ENCODE measurements around the gene DTNA. TPM values are rescaled to one million over a fixed set of nuclear protein-coding genes. Genes with fewer than 3 reads are reported as not detected.

The DTNA gene
- total and polyA plus RNA-seq, 2 of the 8 experiments (the other 6 are each of a cell fraction or from before 2014, with no cell fraction given): 30.2 to 32.7 TPM

- no peak overlapping the region for H2BK12ac ChIP-seq (ENCODE audit: low read depth, low read length)
- TF ChIP-seq JUN (IDR thresholded peaks at IDR 0.05; ENCODE audit: low read depth, low read length) (no peak), E2F6 (IDR thresholded peaks at IDR 0.05) (no peak), TAF7 (optimal IDR thresholded peaks at IDR 0.05; ENCODE audit: borderline replicate concordance, low read depth, low read length) (no peak), PHF8 (conservative IDR thresholded peaks at IDR 0.05; ENCODE audit: low read depth, low read length) (no peak), CEBPB (IDR thresholded peaks at IDR 0.05; ENCODE audit: low read depth, low read length) (no peak), KDM1A (IDR thresholded peaks at IDR 0.05; ENCODE audit: borderline replicate concordance, low read length) (no peak), RAD21 (IDR thresholded peaks at IDR 0.05 in 1 of 2, conservative IDR thresholded peaks at IDR 0.05 in 1 of 2; ENCODE audit: low read depth in 2 of 2, low read length in 2 of 2) (no peak), TCF12 (IDR thresholded peaks at IDR 0.05; ENCODE audit: low read depth, low read length) (no peak), SAP30 (IDR thresholded peaks at IDR 0.05; ENCODE audit: insufficient read depth, insufficient replicate concordance, low read length) (no peak), CTBP2 (IDR thresholded peaks at IDR 0.05; ENCODE audit: borderline replicate concordance, insufficient read depth, insufficient read length, low read length) (no peak), SIX5 (IDR thresholded peaks at IDR 0.05; ENCODE audit: low read depth, low read length) (no peak), FOSL1 (IDR thresholded peaks at IDR 0.05; ENCODE audit: insufficient read depth, low read depth, low read length) (no peak), SUZ12 (IDR thresholded peaks at IDR 0.05; ENCODE audit: low read length) (no peak)
These were observed 8.2 kb upstream of the DTNA start for GRCh38 chr18:34701911-34702310.

More at GRCh38 chr18:34701911-34702310, 8.2 kb upstream of the DTNA start:
- Histone ChIP-seq H4K8ac (ENCODE audit: extremely low read depth, insufficient read depth, low read length) (no peak overlapping the region), H3K23me2 (ENCODE audit: low read depth, low read length) (no peaks in the 10 kb centered on the region), H3K14ac (ENCODE audit: insufficient read length) (no peak overlapping the region), H3K79me1 (ENCODE audit: low read depth, low read length) (no peaks in the 10 kb centered on the region; the same call in 1 of the 2 replicates), H3K18ac (ENCODE audit: extremely low read depth, low read length) (no peak overlapping the region), H3K9me3 (ENCODE audit: insufficient read depth in 2 of 2, low read depth in 1 of 2, low read length in 1 of 2) (no peaks in the 10 kb centered on the region), H3K4me2 (ENCODE audit: insufficient read depth in 1 of 2, low read depth in 2 of 2, low read length in 2 of 2) (no peak overlapping the region), H4K5ac (ENCODE audit: insufficient read length, low read depth, low read length) (no peak overlapping the region), H3K4me1 (replicated peaks in 1 of 4; ENCODE audit: control insufficient read depth in 3 of 4, insufficient read depth in 4 of 4, low read length in 3 of 4) (peaks cover 0 to 6% (median 1%) of the 10 kb centered on the region in 4 experiments; a peak in 3 of 7 replicates), H3K56ac (replicated peaks; ENCODE audit: insufficient read length, low read depth, low read length) (no peak overlapping the region), H3K27ac (ENCODE audit: low read depth, low read length) (no peak overlapping the region), H4K91ac (replicated peaks; ENCODE audit: insufficient read length, low read length) (no peak overlapping the region), H4K20me1 (replicated peaks in 1 of 2; ENCODE audit: control insufficient read depth in 1 of 2, insufficient read depth in 2 of 2, low read length in 2 of 2) (no peaks in the 10 kb centered on the region), H3K23ac (ENCODE audit: insufficient read length) (no peak overlapping the region), H2BK20ac (ENCODE audit: low read length) (no peak overlapping the region), H3K36me3 (ENCODE audit: control insufficient read depth in 2 of 4, insufficient read depth in 4 of 4, low read length in 3 of 4) (no peaks in the 10 kb centered on the region), H3K79me2 (ENCODE audit: control insufficient read depth in 1 of 2, insufficient read depth in 2 of 2, low read length in 2 of 2) (no peaks in the 10 kb centered on the region), H3K27me3 (replicated peaks in 1 of 4; ENCODE audit: control insufficient read depth in 3 of 4, extremely low read depth in 1 of 4, insufficient read depth in 3 of 4, low read length in 3 of 4) (no peaks in the 10 kb centered on the region), H2BK15ac (ENCODE audit: low read length) (no peak overlapping the region), H3K4me3 (ENCODE audit: extremely low read depth in 1 of 4, insufficient read depth in 2 of 4, low read depth in 3 of 4, low read length in 4 of 4) (no peak overlapping the region), H3K4ac (replicated peaks; ENCODE audit: insufficient read length, low read depth, low read length) (no peak overlapping the region), H2BK120ac (replicated peaks; ENCODE audit: low read depth, low read length) (no peak overlapping the region), H2AFZ (ENCODE audit: low read length) (no peak overlapping the region), H3K9ac (replicated peaks in 1 of 4; ENCODE audit: extremely low read depth in 1 of 4, low read depth in 3 of 4, low read length in 3 of 4) (no peak overlapping the region), H2AK5ac (ENCODE audit: low read depth, low read length) (no peak overlapping the region), H2BK5ac (ENCODE audit: low read depth, low read length) (no peak overlapping the region)
- ChIA-PET POLR2A (ENCODE audit: partially characterized antibody) (no interaction called here), CTCF (ENCODE audit: partially characterized antibody) (interaction anchor here (1.2 to 2.6 kb wide), 2 partner anchors 10 to 29 kb away, joined by 3 to 11 read pairs; no protein-coding TSS in a partner anchor)
- DNase-seq (ENCODE audit: low read depth in 1 of 2, low spot score in 2 of 2): no peak
- 78% methylated on average over 3 of the region's 3 CpGs; no CpG with 5 or more reads in 1 of the 2 experiments for WGBS, 2 experiments (ENCODE audit: extremely low coverage in 1 of 2, insufficient coverage in 1 of 2, insufficient read length in 1 of 2, insufficient replicate concordance in 2 of 2, low coverage in 1 of 2, low lambda C conversion rate in 2 of 2, missing lambda C conversion rate in 1 of 2)
- no peak for FAIRE-seq
